ENCODE results near the gene STXBP6.

DNA sequence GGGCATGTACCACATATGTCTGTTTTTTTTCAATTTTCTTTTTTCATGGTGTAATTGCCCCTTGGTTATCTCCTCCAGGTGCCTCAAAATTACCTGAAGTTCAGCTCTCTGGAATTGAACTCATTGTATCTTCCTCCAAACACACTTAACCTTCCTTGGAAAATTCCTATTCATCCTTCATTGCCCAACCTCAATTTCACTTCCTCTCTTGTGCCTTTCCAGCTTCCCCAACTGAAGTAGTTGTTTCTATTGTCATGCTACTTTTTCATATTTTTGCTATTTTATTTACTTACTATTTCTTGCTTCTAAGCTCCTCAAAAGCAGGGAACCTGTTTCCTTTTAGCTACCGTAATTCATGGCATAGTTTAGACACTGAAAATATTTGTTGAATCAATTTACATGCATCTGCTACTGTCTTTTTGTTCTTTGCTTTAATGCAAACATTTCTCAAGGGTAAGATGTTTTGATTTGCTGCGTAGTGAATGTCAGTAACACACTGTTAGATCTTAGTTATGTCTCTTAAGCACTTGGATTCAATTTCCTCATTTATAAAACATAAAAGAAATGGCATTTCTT is 37.0 kb upstream of the STXBP6 start:
- TF ChIP-seq, protein P1, sequence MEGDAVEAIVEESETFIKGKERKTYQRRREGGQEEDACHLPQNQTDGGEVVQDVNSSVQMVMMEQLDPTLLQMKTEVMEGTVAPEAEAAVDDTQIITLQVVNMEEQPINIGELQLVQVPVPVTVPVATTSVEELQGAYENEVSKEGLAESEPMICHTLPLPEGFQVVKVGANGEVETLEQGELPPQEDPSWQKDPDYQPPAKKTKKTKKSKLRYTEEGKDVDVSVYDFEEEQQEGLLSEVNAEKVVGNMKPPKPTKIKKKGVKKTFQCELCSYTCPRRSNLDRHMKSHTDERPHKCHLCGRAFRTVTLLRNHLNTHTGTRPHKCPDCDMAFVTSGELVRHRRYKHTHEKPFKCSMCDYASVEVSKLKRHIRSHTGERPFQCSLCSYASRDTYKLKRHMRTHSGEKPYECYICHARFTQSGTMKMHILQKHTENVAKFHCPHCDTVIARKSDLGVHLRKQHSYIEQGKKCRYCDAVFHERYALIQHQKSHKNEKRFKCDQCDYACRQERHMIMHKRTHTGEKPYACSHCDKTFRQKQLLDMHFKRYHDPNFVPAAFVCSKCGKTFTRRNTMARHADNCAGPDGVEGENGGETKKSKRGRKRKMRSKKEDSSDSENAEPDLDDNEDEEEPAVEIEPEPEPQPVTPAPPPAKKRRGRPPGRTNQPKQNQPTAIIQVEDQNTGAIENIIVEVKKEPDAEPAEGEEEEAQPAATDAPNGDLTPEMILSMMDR (tag by site-specific recombination; IDR thresholded peaks at IDR 0.05), result no peak
- TF ChIP-seq ZNF416 (tag by site-specific recombination; IDR thresholded peaks at IDR 0.05) (no peak), MEIS1 (CRISPR knock-in tag; IDR thresholded peaks at IDR 0.05; ENCODE audit: borderline replicate concordance) (no peak), ZNF548 (tag by site-specific recombination; IDR thresholded peaks at IDR 0.05) (no peak), ZNF624 (tag by site-specific recombination; IDR thresholded peaks at IDR 0.05) (no peak), ZNF670 (tag by site-specific recombination; IDR thresholded peaks at IDR 0.05; ENCODE audit: low read depth) (no peak)
- TF ChIP-seq, protein P2, sequence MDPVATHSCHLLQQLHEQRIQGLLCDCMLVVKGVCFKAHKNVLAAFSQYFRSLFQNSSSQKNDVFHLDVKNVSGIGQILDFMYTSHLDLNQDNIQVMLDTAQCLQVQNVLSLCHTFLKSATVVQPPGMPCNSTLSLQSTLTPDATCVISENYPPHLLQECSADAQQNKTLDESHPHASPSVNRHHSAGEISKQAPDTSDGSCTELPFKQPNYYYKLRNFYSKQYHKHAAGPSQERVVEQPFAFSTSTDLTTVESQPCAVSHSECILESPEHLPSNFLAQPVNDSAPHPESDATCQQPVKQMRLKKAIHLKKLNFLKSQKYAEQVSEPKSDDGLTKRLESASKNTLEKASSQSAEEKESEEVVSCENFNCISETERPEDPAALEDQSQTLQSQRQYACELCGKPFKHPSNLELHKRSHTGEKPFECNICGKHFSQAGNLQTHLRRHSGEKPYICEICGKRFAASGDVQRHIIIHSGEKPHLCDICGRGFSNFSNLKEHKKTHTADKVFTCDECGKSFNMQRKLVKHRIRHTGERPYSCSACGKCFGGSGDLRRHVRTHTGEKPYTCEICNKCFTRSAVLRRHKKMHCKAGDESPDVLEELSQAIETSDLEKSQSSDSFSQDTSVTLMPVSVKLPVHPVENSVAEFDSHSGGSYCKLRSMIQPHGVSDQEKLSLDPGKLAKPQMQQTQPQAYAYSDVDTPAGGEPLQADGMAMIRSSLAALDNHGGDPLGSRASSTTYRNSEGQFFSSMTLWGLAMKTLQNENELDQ (tag by site-specific recombination; IDR thresholded peaks at IDR 0.05; ENCODE audit: low read depth), result no peak
- TF ChIP-seq, protein P3, sequence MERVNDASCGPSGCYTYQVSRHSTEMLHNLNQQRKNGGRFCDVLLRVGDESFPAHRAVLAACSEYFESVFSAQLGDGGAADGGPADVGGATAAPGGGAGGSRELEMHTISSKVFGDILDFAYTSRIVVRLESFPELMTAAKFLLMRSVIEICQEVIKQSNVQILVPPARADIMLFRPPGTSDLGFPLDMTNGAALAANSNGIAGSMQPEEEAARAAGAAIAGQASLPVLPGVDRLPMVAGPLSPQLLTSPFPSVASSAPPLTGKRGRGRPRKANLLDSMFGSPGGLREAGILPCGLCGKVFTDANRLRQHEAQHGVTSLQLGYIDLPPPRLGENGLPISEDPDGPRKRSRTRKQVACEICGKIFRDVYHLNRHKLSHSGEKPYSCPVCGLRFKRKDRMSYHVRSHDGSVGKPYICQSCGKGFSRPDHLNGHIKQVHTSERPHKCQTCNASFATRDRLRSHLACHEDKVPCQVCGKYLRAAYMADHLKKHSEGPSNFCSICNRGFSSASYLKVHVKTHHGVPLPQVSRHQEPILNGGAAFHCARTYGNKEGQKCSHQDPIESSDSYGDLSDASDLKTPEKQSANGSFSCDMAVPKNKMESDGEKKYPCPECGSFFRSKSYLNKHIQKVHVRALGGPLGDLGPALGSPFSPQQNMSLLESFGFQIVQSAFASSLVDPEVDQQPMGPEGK (tag by site-specific recombination; IDR thresholded peaks at IDR 0.05), result no peak

Data from HEK293 (cell line).